CD4-positive, alpha-beta T cell treated with Interleukin-15 for 4 hours (primary cell): ENCODE measurements around the gene GRID1.

Source experiments
- DNase-seq: peaks from one replicate; pipeline ENCODE4 v3.0.0-alpha.2; 2020; ENCODE audit warnings: low spot score

Gene GRID1

GRCh38 chr10:86209726-86210125 lies 156.9 kb downstream of the GRID1 start:
- DNase-seq = no peak

- no peak for DNase-seq
Measured at GRCh38 chr10:86207226-86207625, 159.4 kb downstream of the GRID1 start.

GRCh38 chr10:86206240-86206579 lies 160.4 kb downstream of the GRID1 start:
- no peak for DNase-seq

GRCh38 chr10:86205306-86206239 lies 161.0 kb downstream of the GRID1 start:
- no peak for DNase-seq

GRCh38 chr10:86204421-86205305 lies 161.9 kb downstream of the GRID1 start:
- no peak for DNase-seq

- DNase-seq = no peak
Measured at GRCh38 chr10:86203162-86203905, 163.3 kb downstream of the GRID1 start.

- no peak for DNase-seq
Measured at GRCh38 chr10:86202226-86202735, 164.3 kb downstream of the GRID1 start.

GRCh38 chr10:86200867-86201266 lies 165.7 kb downstream of the GRID1 start:
- DNase-seq = no peak

- DNase-seq = no peak
Measured at GRCh38 chr10:86200269-86200668, 166.3 kb downstream of the GRID1 start.

GRCh38 chr10:86199041-86199440 lies 167.6 kb downstream of the GRID1 start:
- DNase-seq = no peak

GRCh38 chr10:86198271-86198670 lies 168.3 kb downstream of the GRID1 start:
- DNase-seq = no peak

- no peak for DNase-seq
Measured at GRCh38 chr10:86197166-86197790, 169.3 kb downstream of the GRID1 start.

GRCh38 chr10:86195521-86196157 lies 171.0 kb downstream of the GRID1 start:
- DNase-seq = no peak

- no peak for DNase-seq
Measured at GRCh38 chr10:86194684-86195083, 171.9 kb downstream of the GRID1 start.

GRCh38 chr10:86193841-86194240 lies 172.8 kb downstream of the GRID1 start:
- DNase-seq = no peak

GRCh38 chr10:86192691-86193090 lies 173.9 kb downstream of the GRID1 start:
- no peak for DNase-seq

GRCh38 chr10:86192147-86192546 lies 174.4 kb downstream of the GRID1 start:
- DNase-seq = no peak

GRCh38 chr10:86191686-86192085 lies 174.9 kb downstream of the GRID1 start:
- no peak for DNase-seq

- DNase-seq = no peak
Measured at GRCh38 chr10:86191166-86191565, 175.4 kb downstream of the GRID1 start.

GRCh38 chr10:86190291-86190690 lies 176.3 kb downstream of the GRID1 start:
- DNase-seq = no peak

GRCh38 chr10:86189891-86190290 lies 176.7 kb downstream of the GRID1 start:
- DNase-seq = no peak
